Chondrocyte (in vitro differentiated cells): ENCODE results near the gene EPAS1. TPM values are rescaled to one million over a fixed set of nuclear protein-coding genes. Genes with fewer than 3 reads are reported as not detected.

ENCODE experiments used
- DNase-seq: peaks from one replicate; pipeline ENCODE4 v3.0.0; 2021; ENCODE audit warnings: mixed read lengths, low spot score
- H3K27ac Mint-ChIP-seq: one replicate; pipeline ENCODE4 v1.8.0; 2021; ENCODE audit warnings: mild to moderate bottlenecking, moderate library complexity, mixed read lengths; ENCODE audit not compliant: unreplicated experiment
- H3K27me3 Mint-ChIP-seq: 2 replicates; pipeline ENCODE4 v1.8.0; 2021; ENCODE audit warnings: low read depth, mixed read lengths
- H3K36me3 Mint-ChIP-seq: 2 replicates; pipeline ENCODE4 v1.8.0; 2021; ENCODE audit warnings: low read depth, mixed read lengths
- H3K4me1 Mint-ChIP-seq: 2 replicates; pipeline ENCODE4 v1.8.0; 2021; ENCODE audit warnings: low read depth, mild to moderate bottlenecking, mixed read lengths
- H3K4me3 Mint-ChIP-seq: one replicate; pipeline ENCODE4 v1.8.0; 2021; ENCODE audit warnings: mild to moderate bottlenecking, moderate library complexity, mixed read lengths; ENCODE audit not compliant: unreplicated experiment
- H3K9me3 Mint-ChIP-seq: 2 replicates; pipeline ENCODE4 v1.8.0; 2021; ENCODE audit warnings: low read depth, mixed read lengths
- CTCF ChIP-seq: fragments of 200-600 bp; sonication (generic); IDR thresholded peaks from 2 replicates; pipeline ENCODE4 v1.5.0; 2021; ENCODE audit warnings: antibody characterized with exemption, mild to moderate bottlenecking, moderate library complexity
- total RNA-seq: library from RNA; stranded (reverse); gene quantifications from 3 replicates; pipeline ENCODE4 v1.2.1, GENCODE V29; 2021

Gene EPAS1
- total RNA-seq, 1 donor from 2014 or later = 122 TPM

- Mint-ChIP-seq H3K36me3 (peaks cover 3% of the 10 kb centered on the region), H3K27me3 (peaks cover 1% of the 10 kb centered on the region), H3K4me1 (peaks cover 33% of the 10 kb centered on the region), H3K9me3 (no peaks in the 10 kb centered on the region), H3K4me3 (peak overlapping the region; percentile 67), H3K27ac (no peak overlapping the region)
- no peak for DNase-seq
- no peak for TF ChIP-seq CTCF
Observed at GRCh38 chr2:46296216-46296839, 879 bp upstream of the EPAS1 start.

- peaks cover 33% of the 10 kb centered on the region for H3K4me1 Mint-ChIP-seq
- peak overlapping the region; percentile 93 for H3K4me3 Mint-ChIP-seq
- H3K9me3 Mint-ChIP-seq = no peaks in the 10 kb centered on the region
- H3K36me3 Mint-ChIP-seq = peaks cover 1% of the 10 kb centered on the region
- no peak for DNase-seq
- no peak for TF ChIP-seq CTCF
- peak overlapping the region; percentile 68 for H3K27ac Mint-ChIP-seq
- H3K27me3 Mint-ChIP-seq = peaks cover 2% of the 10 kb centered on the region
Observed at GRCh38 chr2:46297546-46298271, 502 bp downstream of the EPAS1 start.

- no peaks in the 10 kb centered on the region for H3K9me3 Mint-ChIP-seq
- H3K4me3 Mint-ChIP-seq = peak overlapping the region; percentile 93
- peaks cover 1% of the 10 kb centered on the region for H3K36me3 Mint-ChIP-seq
- peaks cover 35% of the 10 kb centered on the region for H3K4me1 Mint-ChIP-seq
- H3K27me3 Mint-ChIP-seq = peaks cover 2% of the 10 kb centered on the region
- no peak for DNase-seq
- TF ChIP-seq CTCF = no peak
- peak overlapping the region; percentile 77 for H3K27ac Mint-ChIP-seq
Observed at GRCh38 chr2:46298272-46298521, 990 bp downstream of the EPAS1 start.

- TF ChIP-seq CTCF = peak; percentile 73
- Mint-ChIP-seq H3K4me3 (peak overlapping the region; percentile 93), H3K27ac (peak overlapping the region; percentile 77), H3K4me1 (peaks cover 40% of the 10 kb centered on the region), H3K36me3 (peaks cover 1% of the 10 kb centered on the region), H3K9me3 (no peaks in the 10 kb centered on the region), H3K27me3 (peaks cover 2% of the 10 kb centered on the region)
- no peak for DNase-seq
Observed at GRCh38 chr2:46298522-46299353, 1.5 kb downstream of the EPAS1 start.
